VCaP (cell line): ENCODE data around the gene NAPSA.
"Not testable (repeated sequence)": the region's sequence is repeated elsewhere in the genome, so short reads cannot be mapped to it uniquely, and the experiment has no call there.

ENCODE experiments used
- H3K27ac ChIP-seq: fragments of 450-650 bp; 2 replicates; pipeline ENCODE4 v1.5.1; 2017
- TF ChIP-seq, protein P1 (sequence below): fragments of 450-650 bp; conservative IDR thresholded peaks from 2 replicates; pipeline ENCODE4 v1.5.1; 2017; ENCODE audit warnings: mild to moderate bottlenecking, moderate library complexity

The NAPSA gene

DNA sequence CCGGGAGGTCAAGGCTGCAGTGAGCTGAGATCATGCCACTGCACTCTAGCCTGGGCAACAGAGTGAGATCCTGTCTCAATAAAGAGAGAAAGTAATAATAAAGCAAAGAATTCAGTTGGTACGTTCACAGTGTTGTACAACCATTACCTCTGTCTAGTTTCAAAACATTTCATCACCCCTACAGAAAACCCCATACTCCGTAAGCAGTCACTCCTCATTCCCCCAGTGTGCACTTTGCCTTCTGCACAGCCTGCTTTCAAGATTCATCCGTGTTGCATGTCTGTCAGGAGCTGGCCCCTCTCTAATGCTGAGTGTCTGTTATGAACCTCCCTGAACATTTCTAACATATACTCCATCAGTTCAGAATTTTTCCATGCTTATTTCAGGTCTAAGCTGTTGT is 28.1 kb upstream of the NAPSA start:
- no peak overlapping the region for H3K27ac ChIP-seq
- TF ChIP-seq, protein P1, sequence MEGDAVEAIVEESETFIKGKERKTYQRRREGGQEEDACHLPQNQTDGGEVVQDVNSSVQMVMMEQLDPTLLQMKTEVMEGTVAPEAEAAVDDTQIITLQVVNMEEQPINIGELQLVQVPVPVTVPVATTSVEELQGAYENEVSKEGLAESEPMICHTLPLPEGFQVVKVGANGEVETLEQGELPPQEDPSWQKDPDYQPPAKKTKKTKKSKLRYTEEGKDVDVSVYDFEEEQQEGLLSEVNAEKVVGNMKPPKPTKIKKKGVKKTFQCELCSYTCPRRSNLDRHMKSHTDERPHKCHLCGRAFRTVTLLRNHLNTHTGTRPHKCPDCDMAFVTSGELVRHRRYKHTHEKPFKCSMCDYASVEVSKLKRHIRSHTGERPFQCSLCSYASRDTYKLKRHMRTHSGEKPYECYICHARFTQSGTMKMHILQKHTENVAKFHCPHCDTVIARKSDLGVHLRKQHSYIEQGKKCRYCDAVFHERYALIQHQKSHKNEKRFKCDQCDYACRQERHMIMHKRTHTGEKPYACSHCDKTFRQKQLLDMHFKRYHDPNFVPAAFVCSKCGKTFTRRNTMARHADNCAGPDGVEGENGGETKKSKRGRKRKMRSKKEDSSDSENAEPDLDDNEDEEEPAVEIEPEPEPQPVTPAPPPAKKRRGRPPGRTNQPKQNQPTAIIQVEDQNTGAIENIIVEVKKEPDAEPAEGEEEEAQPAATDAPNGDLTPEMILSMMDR: no peak

DNA sequence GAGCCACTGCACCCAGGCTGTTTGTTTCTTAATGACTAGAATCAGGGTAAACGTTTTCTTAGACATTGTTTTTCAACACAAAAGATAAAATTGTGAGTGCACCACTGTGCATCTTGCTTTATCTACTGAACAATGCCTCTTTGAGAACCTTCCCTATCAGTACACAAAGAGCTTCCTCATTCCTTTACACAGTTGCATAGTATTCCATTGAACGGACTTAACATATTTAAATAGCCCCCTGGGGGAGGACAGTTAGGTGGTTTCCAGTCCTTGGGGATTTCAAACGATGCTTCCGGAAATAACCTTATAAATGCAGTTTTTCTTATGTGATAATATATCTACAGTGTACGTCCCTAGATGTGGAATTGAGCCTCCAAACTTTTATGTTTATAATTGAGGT is 27.3 kb upstream of the NAPSA start:
- H3K27ac ChIP-seq: no peak overlapping the region
- TF ChIP-seq, protein P1: no peak

DNA sequence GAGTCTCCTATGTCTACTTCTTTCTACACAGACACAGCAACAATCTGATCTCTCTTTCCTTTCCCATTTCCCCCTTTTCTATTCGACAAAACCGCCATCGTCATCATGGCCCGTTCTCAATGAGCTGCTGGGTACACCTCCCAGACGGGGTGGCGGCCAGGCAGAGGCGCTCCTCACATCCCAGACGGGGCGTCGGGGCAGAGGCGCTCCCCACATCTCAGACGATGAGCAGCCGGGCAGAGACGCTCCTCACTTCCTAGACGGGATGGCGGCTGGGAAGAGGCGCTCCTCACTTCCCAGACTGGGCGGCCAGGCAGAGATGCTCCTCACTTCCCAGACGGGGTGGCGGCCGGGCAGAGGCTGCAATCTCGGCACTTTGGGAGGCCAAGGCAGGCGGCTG is 25.5 kb upstream of the NAPSA start:
- H3K27ac ChIP-seq: not testable (repeated sequence)

DNA sequence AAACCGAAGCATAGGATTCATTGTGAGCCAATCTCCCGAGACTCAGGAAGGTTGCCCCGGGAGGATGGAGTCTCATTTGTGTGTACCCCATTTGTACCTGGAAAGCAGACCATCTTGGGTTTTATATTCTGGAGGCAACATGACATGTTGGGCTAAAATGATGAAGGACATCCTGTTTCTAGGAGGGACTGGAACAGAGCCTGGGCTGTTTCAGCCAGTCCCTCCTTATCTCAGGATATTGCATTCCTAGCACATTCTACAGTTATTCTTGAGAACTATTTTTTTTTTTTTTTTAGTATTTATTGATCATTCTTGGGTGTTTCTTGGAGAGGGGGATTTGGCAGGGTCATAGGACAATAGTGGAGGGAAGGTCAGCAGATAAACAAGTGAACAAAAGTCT is 24.9 kb upstream of the NAPSA start:
- not testable (repeated sequence) for H3K27ac ChIP-seq

DNA sequence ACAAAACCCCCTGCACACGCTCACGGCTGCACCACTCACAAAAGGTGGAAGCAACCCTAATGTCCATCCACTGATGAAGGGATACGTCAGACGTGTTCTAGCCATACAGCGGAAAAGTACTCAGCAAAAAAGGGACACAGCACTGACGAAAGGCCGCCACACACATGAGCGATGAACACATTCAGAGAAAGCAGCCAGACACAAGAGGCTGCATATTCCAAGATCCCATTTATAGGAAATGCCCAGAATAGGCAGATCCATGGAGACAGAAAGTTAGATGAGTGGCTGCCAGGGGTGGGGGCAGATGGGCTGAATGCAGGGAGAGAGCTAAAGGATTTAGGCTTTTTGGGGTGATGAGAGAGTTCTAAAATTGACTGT is 22.4 kb upstream of the NAPSA start:
- TF ChIP-seq, protein P1: no peak
- H3K27ac ChIP-seq: no peak overlapping the region

DNA sequence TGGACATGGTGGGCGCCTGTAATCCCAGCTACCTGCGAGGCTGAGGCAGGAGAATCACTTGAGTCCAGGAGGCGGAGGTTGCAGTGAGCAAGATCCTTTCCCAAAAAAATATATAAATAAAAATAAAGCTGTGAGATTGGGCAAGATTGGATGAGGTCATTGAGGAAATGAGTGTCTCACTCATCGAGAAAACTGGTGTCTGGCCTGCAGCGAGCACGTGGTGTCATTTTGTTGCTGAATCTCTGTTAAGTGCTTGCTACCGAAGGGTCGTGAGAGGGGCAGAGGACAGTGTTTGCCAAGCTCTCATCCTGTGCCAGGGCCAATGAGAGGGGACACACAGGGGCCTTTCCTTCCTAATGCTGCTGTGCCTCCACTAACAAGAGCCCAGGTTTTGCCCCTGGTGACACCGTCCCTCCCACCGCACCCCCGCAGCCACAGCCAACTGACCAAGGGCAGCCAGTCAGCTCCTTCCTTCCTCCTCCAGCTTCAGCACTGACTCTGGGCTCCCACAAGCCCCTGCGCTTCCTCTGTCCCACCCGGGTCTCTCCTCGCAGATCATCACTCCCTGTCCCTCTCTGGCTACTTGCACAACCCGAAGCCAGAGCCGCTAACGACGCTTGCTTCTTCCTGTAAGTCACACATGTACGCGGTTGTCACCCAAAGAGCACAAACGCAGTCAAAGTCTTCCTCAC is 21.9 kb upstream of the NAPSA start:
- no peak overlapping the region for H3K27ac ChIP-seq
- TF ChIP-seq, protein P1: no peak

DNA sequence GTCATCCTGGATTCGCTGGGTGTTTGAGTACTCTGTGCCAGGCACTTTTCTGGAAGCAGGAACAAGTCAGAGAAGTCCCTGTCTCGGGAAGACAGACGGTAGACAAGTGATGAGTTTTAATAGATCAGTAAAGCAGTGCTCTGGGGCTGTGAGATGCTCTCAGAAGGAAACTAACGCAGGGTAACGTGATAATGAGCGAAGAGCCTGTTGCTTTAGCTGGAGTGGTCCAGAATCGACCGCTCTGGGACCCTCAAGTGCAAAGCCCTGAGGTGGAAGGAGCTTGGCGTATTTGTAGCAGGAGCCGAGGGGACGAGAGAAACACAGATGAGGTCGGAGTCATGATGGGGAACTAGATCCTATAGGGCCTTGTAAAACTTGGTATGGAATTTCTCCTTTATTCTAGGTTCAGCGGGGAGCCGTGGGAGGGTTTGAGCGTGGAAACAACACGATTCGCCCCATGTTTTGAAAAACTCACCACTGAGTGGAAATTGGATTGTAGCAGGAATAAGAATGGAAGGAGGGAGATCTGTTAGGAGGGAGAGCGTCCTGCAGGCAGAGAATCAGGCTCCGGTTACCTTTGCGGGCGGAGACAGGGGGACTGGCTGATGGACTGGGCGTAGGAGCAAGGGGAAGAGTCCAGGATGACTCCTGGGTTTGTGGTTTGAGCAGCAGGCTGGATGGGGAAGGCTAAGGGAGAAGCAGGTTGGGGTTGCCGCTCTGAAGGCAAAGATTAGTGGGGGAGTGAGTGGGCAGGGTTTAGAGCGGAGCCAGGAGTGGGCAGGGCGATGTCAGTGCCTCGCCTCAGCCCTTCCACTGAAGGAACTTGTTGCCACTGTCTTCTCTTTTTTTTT is 19.5 kb upstream of the NAPSA start:
- H3K27ac ChIP-seq: peak overlapping the region; percentile 75

DNA sequence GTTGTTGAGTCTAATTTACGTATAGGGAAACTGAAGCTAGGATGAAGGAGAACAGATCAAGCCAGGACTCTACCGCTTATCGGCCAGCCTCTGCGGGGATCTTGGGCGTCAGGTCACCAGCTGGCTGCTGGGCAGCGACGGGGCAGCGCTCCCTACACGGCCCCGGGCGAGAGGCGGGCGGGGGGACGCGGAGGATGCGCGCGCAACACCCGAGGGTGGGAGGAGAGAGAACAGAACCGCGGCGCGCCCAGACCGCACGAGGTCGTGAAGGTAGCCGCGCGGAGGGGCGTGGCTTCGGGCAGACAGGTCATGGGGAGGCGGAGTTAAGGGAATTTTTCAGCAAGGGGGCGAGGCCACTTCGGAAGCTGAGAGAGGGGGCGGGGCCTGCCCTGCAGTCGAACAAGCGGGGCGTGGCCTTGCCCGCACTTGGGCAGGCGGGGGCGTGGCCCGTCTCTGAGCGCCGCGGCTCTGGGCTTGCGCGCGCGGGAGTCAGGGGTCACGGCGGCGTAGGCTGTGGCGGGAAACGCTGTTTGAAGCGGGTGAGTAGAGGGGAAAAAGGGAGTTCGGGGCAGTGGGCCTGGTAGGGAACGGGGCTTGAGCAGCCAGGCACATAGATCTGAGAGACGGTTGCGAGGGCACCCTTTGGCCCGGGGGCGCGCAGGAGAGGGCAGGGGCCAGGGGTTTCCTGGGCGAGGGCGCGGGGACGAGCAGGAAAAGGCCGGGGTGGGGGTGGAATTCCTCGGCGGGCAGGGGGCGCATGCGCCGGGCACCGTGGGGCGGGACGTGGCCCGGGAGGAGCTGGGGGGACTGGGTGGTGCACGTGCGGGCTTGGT is 18.6 kb upstream of the NAPSA start, which contains the start of gene POLD1:
Gene POLD1 (plus strand): TSS at position 496 of the 833 bp plus-strand sequence. CDS start 14,505 bp downstream, outside the sequence.
- H3K27ac ChIP-seq: peak within 1 kb of the TSS; percentile 75
- TF ChIP-seq, protein P1: no peak

More for the DNA sequence above, 19.5 kb upstream of the NAPSA start:
- TF ChIP-seq, protein P1: no peak
